Epithelial cell of esophagus (primary cell): ENCODE measurements around the gene OR2T11.

Source experiments
- DNase-seq: peaks from one replicate; pipeline ENCODE4 v3.0.0; 2010; ENCODE audit warnings: low read depth
- H3K4me3 ChIP-seq: 2 replicates; pipeline ENCODE4 v1.5.1; 2011; ENCODE audit warnings: mild to moderate bottlenecking, low read length, control low read depth
- CTCF ChIP-seq: IDR thresholded peaks from 2 replicates; pipeline ENCODE4 v1.5.1; 2011; ENCODE audit warnings: low read depth, mild to moderate bottlenecking, low read length, control low read depth, inconsistent platforms; ENCODE audit not compliant: insufficient read depth; ENCODE audit errors: missing control alignments

The OR2T11 gene

DNA sequence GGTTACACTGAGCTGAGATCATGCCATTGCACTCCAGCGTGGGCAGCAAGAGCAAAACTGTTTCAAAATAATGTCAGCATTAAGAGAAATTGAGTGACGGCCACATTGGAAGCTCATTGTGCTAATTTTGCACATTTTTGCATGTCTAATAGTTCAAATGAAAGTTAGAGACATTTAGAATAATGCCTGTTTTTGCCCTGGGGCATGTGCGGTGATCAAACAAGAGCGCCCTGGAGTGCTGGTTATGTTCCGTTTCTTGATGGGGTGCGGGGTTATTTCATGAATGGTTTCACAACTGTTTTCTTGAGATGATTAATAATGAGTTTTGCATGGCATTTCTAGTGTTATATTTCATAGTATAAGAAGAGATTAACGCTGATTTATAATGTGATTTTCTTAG is 13.1 kb downstream of the OR2T11 start:
- TF ChIP-seq CTCF, result no peak
- no peak for DNase-seq
- no peak overlapping the region for H3K4me3 ChIP-seq

- H3K4me3 ChIP-seq, result no peak overlapping the region
- TF ChIP-seq CTCF, result peak; percentile 34
- peak; percentile 32 for DNase-seq
Observed at GRCh38 chr1:248618878-248619277, 16.0 kb downstream of the OR2T11 start.

DNA sequence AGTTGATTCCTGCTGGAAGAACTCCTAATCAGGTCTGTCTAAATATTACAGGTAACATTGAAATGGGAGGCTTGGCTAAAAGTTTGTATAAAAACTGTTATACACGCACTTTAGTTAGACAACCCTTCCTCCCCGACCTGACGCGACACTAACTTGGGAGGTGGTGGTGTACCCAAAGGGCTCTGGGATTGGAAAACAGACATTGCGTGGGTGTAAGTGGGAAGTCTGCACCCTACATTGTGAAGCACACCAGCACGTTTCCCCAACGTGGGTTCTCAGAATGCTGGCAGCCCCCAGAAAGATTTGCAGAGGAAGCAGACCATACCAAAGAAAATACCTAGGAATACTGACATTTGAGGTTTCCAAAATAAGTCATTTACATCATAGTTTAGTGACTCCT is 16.8 kb downstream of the OR2T11 start:
- DNase-seq, result no peak
- H3K4me3 ChIP-seq, result no peak overlapping the region
- TF ChIP-seq CTCF, result no peak

DNA sequence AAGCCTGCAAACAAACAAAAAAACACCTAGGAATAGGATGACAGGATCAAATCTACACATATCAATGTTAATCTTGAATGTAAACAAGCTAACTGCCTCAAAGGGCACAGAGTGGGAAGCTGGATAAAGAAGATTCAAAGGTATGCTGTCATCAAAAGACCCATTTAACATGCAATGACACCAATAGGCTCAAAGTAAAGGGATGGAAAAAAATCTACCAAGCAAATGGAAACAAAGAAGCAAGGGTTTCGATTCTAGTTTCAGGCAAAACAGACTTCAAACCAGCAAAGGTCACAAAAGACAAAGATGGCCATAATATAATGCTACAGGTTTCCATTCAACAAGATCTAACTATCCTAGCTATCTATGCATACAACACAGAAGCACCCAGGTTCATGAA is 21.1 kb downstream of the OR2T11 start:
- no peak for DNase-seq
- no peak for TF ChIP-seq CTCF
- H3K4me3 ChIP-seq, result no peak overlapping the region

DNA sequence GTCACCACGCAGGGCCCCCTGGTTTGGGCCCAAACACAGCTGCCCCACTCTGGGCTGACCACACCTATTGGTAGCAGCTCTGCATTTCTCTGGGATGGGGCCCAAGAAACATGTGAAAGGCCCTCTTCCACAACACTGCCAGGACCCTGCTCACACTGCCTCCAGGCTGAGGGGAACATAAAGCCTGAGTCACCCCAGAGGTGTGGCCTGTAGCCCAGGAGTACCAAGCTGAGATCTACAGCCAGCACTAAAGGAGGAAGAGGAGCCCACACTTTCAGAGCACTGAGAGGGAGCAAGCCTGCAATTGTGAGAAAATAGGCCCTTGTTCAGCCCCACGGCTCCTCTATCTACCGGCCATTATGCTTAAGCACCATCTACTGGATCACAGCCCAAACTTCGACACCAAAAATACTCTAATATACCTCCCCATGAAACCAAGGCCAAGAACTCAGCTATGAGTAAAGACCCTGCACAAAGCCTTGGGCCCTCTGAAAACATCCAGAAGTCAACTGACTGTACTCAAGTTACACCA is 22.9 kb downstream of the OR2T11 start:
- TF ChIP-seq CTCF, result no peak
- no peak for DNase-seq
- no peak overlapping the region for H3K4me3 ChIP-seq

DNA sequence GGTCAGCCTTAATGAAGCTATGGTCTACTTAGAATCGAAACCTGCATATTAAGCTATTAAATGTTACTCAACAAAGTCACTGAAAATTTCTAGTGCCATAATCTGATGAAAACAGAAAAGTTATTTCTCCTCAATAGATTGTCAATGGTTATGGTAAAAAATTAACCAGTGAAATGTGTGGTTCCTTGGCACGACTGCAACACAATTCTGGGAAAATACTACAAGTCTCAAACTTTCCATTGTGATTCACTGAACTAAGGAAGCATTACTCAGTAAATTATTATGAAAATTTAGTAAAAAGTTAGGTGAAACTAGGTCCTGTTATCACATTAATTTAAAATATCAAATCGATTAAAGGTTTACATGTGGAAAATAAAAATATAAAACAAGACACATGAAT is 24.6 kb downstream of the OR2T11 start:
- TF ChIP-seq CTCF, result no peak
- H3K4me3 ChIP-seq, result no peak overlapping the region
- no peak for DNase-seq

DNA sequence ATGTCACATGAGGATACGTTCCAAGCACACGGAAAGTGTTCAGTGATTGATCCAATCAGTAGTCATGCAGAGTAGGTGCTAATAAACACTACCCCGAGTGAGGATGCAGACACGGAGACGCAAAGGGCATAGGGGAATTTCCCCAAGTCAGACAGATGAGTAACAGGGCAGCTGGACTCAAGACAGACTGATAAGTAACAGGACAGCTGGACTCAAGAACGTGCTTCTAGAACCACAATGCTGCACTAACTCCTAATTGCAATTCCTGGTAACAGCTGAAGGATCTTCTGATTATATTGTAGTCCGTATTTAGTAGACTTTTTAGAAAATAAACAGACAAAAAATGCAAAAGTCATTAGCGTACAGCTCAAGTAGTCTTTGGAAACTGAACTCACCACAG is 35.5 kb downstream of the OR2T11 start:
- no peak for TF ChIP-seq CTCF
- H3K4me3 ChIP-seq, result no peak overlapping the region
- DNase-seq, result no peak
